Esophagus squamous epithelium (tissue), 4 donors: ENCODE data around the gene STT3B.

ENCODE experiments used
- CTCF ChIP-seq, 6 experiments: fragments of 450-650 bp in 4 of 6; fragments of 200-600 bp in 2 of 6; sonication (generic) in 2 of 6; IDR thresholded peaks; one replicate each; pipeline ENCODE4 v1.5.1; 2016 to 2019; ENCODE audit warnings: antibody characterized with exemption in 6 of 6, mild to moderate bottlenecking in 4 of 6, moderate library complexity in 4 of 6
- POLR2A ChIP-seq, 4 donors: fragments of 450-650 bp; IDR thresholded peaks; one replicate each; pipeline ENCODE4 v1.6.1; 2017; ENCODE audit warnings: antibody characterized with exemption in 4 of 4, mild to moderate bottlenecking in 4 of 4, moderate library complexity in 3 of 4

DNA sequence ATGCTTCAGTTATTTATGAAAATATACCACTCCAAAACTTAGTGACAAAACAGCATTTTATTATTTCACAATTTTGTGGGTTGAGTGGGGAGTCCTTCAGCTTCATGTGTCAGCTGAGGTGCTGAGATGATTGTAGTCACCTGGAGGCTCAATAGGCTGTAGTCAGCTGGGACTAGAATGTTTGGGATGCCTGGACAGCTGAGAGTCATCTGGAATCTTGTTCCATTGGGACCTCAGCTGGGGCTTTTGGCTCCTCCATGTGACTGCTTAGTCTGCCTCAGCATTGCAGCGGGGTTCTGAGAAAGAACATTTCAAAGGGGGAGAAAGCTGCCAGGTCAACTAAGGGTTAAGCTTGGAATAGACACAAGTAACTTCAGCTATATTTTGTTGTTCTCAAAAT is 13.4 kb downstream of the STT3B start:
- TF ChIP-seq POLR2A (IDR thresholded peaks at IDR 0.05) (no peak), CTCF (IDR thresholded peaks at IDR 0.05) (no peak)
